ENCODE results near the gene ZNF607.

- no peak for TF ChIP-seq CTCF (IDR thresholded peaks at IDR 0.05)
- no peak for TF ChIP-seq POLR2A (IDR thresholded peaks at IDR 0.05)
- TF ChIP-seq EP300 (IDR thresholded peaks at IDR 0.05): no peak
Measured at GRCh38 chr19:37692956-37693620, 26.5 kb downstream of the ZNF607 start.

Data from upper lobe of left lung (tissue), 4 donors.